Subcutaneous abdominal adipose tissue (tissue), 5 donors: ENCODE results near the gene PLA2G2F.

Experiments used
- H3K27ac ChIP-seq: one replicate; pipeline ENCODE4 v1.7.0; 2013; ENCODE audit warnings: low read depth, mild to moderate bottlenecking, inconsistent platforms, low read length, moderate library complexity
- H3K27me3 ChIP-seq, 5 donors: one replicate each; pipeline ENCODE4 v1.7.0; 2013; ENCODE audit warnings: low read length in 5 of 5, inconsistent platforms in 1 of 5; ENCODE audit not compliant: control insufficient read depth in 5 of 5, insufficient read depth in 4 of 5
- H3K36me3 ChIP-seq, 5 donors: one replicate each; pipeline ENCODE4 v1.7.0; 2013; ENCODE audit warnings: low read length in 5 of 5; ENCODE audit not compliant: control insufficient read depth in 5 of 5, insufficient read depth in 5 of 5
- H3K4me1 ChIP-seq, 5 donors: one replicate each; pipeline ENCODE4 v1.7.0; 2013; ENCODE audit warnings: low read length in 5 of 5, mild to moderate bottlenecking in 3 of 5, moderate library complexity in 1 of 5; ENCODE audit not compliant: control insufficient read depth in 5 of 5, insufficient read depth in 5 of 5
- H3K4me3 ChIP-seq, 5 donors: one replicate each; pipeline ENCODE4 v1.7.0; 2013; ENCODE audit warnings: low read length in 5 of 5, low read depth in 1 of 5
- H3K9ac ChIP-seq, 5 donors: one replicate each; pipeline ENCODE4 v1.7.0; 2013; ENCODE audit warnings: low read length in 5 of 5, mild to moderate bottlenecking in 4 of 5, moderate library complexity in 3 of 5
- H3K9me3 ChIP-seq, 5 donors: one replicate each; pipeline ENCODE4 v1.7.0; 2013; ENCODE audit warnings: low read length in 5 of 5; ENCODE audit not compliant: control insufficient read depth in 5 of 5
- donor health status: healthy.
- donor health status: healthy.
- donor health status: healthy.
- donor health status: healthy.
- donor health status: healthy.

The PLA2G2F gene

GRCh38 chr1:20185834-20186782, 47.0 kb downstream of the PLA2G2F start, which contains the start of the genes PLA2G2C and UBXN10:
Gene PLA2G2C, minus strand, starts transcription at chr1:20186518. Its CDS starts 9,155 bp downstream, at chr1:20177363.
Gene UBXN10, plus strand, starts transcription at chr1:20186096. Its CDS starts 4,466 bp downstream, at chr1:20190562.
- Histone ChIP-seq H3K4me1 (peaks cover 1 to 19% (median 12%) of the 10 kb centered on the region in 5 donors), H3K9me3 (no peaks in the 10 kb centered on the region), H3K4me3 (peak within 1 kb of the TSS; percentile 32 to 43 (median 39)), H3K27ac (no peak within 1 kb of the TSS), H3K27me3 (peaks cover 12 to 51% (median 27%) of the 10 kb centered on the region in 5 donors), H3K36me3 (no peaks in the 10 kb centered on the region), H3K9ac (peak within 1 kb of the TSS in 1 of 5 donors; percentile 15)

DNA sequence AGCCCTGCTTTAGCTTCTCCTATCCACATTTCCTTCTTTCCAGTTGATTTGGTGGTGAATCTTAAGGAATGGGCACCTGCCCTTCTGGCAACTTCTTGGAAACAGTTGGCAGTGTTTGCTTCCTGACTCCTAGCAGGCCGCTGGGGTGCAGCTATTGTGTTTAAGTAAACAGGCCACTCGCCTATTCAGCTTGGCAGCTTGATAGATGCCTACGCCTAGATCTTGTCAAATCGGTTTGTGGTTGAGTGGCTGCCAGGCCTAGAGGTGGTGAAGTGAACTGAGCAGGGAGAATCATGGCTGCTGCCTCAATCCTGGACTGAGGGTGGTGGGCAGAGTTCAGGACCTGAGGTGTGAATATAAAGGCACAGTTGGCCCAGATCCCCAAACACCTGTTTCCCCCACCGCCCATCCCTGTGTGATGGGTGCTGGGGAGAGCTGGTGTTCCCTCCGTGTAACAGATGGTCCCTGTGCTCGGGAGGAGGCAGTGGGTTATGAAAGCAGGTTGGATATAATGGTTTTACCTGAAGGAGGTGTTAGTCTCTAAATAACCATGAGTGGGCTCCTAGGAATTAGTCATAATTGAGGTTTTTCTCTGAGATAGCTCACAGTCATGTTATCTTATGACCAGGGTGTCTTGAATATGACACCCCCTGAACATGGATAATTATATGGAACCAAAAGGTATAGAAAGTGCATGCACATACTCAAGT, 48.1 kb downstream of the PLA2G2F start:
- Histone ChIP-seq H3K36me3 (no peaks in the 10 kb centered on the region), H3K27me3 (peaks cover 12 to 46% (median 25%) of the 10 kb centered on the region in 5 donors), H3K27ac (no peak overlapping the region), H3K9me3 (no peaks in the 10 kb centered on the region), H3K4me1 (peaks cover 1 to 21% (median 16%) of the 10 kb centered on the region in 5 donors), H3K9ac (no peak overlapping the region), H3K4me3 (no peak overlapping the region)

DNA sequence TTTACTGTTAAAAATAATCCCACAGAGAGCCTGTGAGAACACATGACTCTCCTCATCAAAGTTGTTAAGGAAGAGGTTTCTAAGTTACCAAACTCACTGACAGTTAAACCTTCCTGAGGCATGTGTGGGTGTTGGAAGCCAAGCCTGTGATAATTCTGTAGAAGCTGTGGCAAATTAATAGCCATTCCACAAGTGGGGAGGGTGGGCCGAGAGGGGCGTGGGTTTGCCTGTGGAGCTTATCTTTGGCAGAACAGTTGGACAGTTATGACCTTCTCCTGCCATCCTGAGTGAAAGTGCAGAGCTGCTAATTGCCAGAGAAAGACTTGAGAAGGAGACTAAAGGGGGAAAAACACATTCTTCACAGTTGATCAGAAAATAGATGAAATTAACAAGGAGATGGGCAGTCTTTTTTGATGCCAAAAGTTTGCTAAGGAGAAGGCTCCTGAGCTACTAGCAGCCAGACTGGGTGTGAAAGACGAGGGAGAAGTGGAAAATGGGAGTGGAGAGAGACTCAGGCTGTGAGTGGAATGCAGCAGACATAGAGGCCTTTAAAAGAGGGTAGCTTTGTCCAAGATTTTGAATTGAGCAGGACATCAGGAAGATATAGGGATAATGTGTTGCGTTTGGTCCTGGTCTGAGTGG, 48.8 kb downstream of the PLA2G2F start:
- peaks cover 12 to 51% (median 28%) of the 10 kb centered on the region in 5 donors for H3K27me3 ChIP-seq
- H3K27ac ChIP-seq, result no peak overlapping the region

GRCh38 chr1:20188455-20188817, 49.3 kb downstream of the PLA2G2F start:
- Histone ChIP-seq H3K4me1 (peaks cover 1 to 26% (median 20%) of the 10 kb centered on the region in 5 donors), H3K36me3 (no peaks in the 10 kb centered on the region), H3K27ac (no peak overlapping the region), H3K9me3 (no peaks in the 10 kb centered on the region), H3K4me3 (no peak overlapping the region), H3K27me3 (peaks cover 12 to 51% (median 25%) of the 10 kb centered on the region in 5 donors), H3K9ac (no peak overlapping the region)

More for the DNA sequence above, 48.8 kb downstream of the PLA2G2F start:
- H3K4me1 ChIP-seq, result peaks cover 1 to 26% (median 20%) of the 10 kb centered on the region in 5 donors
- no peak overlapping the region for H3K4me3 ChIP-seq
- H3K36me3 ChIP-seq, result no peaks in the 10 kb centered on the region
- H3K9me3 ChIP-seq, result no peaks in the 10 kb centered on the region
- H3K9ac ChIP-seq, result no peak overlapping the region

- Histone ChIP-seq H3K27ac (no peak overlapping the region), H3K27me3 (peaks cover 12 to 40% (median 20%) of the 10 kb centered on the region in 5 donors)
Observed at GRCh38 chr1:20189664-20190063, 50.5 kb downstream of the PLA2G2F start.

GRCh38 chr1:20190256-20191160, 51.4 kb downstream of the PLA2G2F start:
- H3K36me3 ChIP-seq, result no peaks in the 10 kb centered on the region
- peaks cover 0 to 32% (median 20%) of the 10 kb centered on the region in 5 donors for H3K4me1 ChIP-seq
- peaks cover 5 to 32% (median 18%) of the 10 kb centered on the region in 5 donors for H3K27me3 ChIP-seq
- no peak overlapping the region for H3K9ac ChIP-seq
- H3K27ac ChIP-seq, result no peak overlapping the region
- H3K4me3 ChIP-seq, result no peak overlapping the region
- H3K9me3 ChIP-seq, result no peaks in the 10 kb centered on the region

More at GRCh38 chr1:20189664-20190063, 50.5 kb downstream of the PLA2G2F start:
- no peak overlapping the region for H3K4me3 ChIP-seq
- no peaks in the 10 kb centered on the region for H3K9me3 ChIP-seq
- no peaks in the 10 kb centered on the region for H3K36me3 ChIP-seq
- H3K9ac ChIP-seq, result no peak overlapping the region
- H3K4me1 ChIP-seq, result peaks cover 1 to 30% (median 20%) of the 10 kb centered on the region in 5 donors

GRCh38 chr1:20191266-20191825, 52.2 kb downstream of the PLA2G2F start:
- H3K9me3 ChIP-seq, result no peaks in the 10 kb centered on the region
- no peak overlapping the region for H3K4me3 ChIP-seq
- H3K27ac ChIP-seq, result no peak overlapping the region
- H3K27me3 ChIP-seq, result peaks cover 2 to 26% (median 14%) of the 10 kb centered on the region in 5 donors
- H3K4me1 ChIP-seq, result peaks cover 0 to 26% (median 13%) of the 10 kb centered on the region in 5 donors
- H3K36me3 ChIP-seq, result no peaks in the 10 kb centered on the region
- H3K9ac ChIP-seq, result no peak overlapping the region

DNA sequence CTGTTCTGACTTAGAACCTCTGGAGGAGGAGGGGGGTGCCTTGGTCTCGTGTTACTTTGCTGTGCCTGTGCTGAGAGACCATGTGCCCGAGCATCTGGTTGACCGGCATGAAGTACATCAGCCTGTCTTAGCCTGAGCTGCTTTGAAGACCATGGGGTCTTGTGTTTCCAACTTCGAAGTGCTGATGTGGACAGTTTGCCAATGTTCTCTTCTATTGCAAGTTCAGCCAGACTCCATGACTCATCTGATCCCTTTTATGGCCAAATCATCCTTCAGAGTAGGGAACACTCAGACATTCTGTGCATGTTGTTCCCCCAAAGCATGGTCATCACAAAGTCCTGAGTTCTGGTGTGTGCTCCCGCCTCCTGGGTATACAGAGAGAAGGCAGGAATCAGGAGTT, 53.2 kb downstream of the PLA2G2F start:
- Histone ChIP-seq H3K27me3 (peaks cover 0 to 19% (median 7%) of the 10 kb centered on the region in 5 donors), H3K4me1 (peaks cover 0 to 23% (median 7%) of the 10 kb centered on the region in 5 donors), H3K27ac (no peak overlapping the region), H3K4me3 (no peak overlapping the region), H3K9ac (no peak overlapping the region), H3K9me3 (no peaks in the 10 kb centered on the region), H3K36me3 (no peaks in the 10 kb centered on the region)
